ENCODE results near the gene LACTB. TPM values are rescaled to one million over a fixed set of nuclear protein-coding genes. Genes with fewer than 3 reads are reported as not detected.

Gene LACTB
- total and polyA plus RNA-seq, 2 of the 13 experiments (the other 11 are each of a cell fraction or from before 2014, with no cell fraction given), result 14.8 to 23.0 TPM

GRCh38 chr15:63082366-63082765 is 39.3 kb upstream of the LACTB start (continued):
- no peak for TF ChIP-seq ZNF136 (CRISPR knock-in tag; IDR thresholded peaks at IDR 0.05; ENCODE audit: low read depth)
- TF ChIP-seq ZNF296 (CRISPR knock-in tag; conservative IDR thresholded peaks at IDR 0.05), result no peak
- no peak for TF ChIP-seq ELF3 (CRISPR knock-in tag; IDR thresholded peaks at IDR 0.05)
- no peak for TF ChIP-seq HNF1A (IDR thresholded peaks at IDR 0.05; ENCODE audit: low read depth)
- peak; percentile 29; the same call in 1 of the 2 replicates for TF ChIP-seq HNF1A (CRISPR knock-in tag; IDR thresholded peaks at IDR 0.05; ENCODE audit: borderline replicate concordance)
- TF ChIP-seq NR2F2 (IDR thresholded peaks at IDR 0.05; ENCODE audit: borderline replicate concordance, low read depth), result 0 out of 2 replicates have a peak, but pooled peaks have one; percentile 33
- no peak for TF ChIP-seq ZNF709 (CRISPR knock-in tag; IDR thresholded peaks at IDR 0.05)
- TF ChIP-seq ZBTB40 (IDR thresholded peaks at IDR 0.05), result no peak
- TF ChIP-seq ZBTB40 (CRISPR knock-in tag; IDR thresholded peaks at IDR 0.05), result no peak
- TF ChIP-seq TGIF2 (CRISPR knock-in tag; IDR thresholded peaks at IDR 0.05), result no peak
- peak; percentile 69 for TF ChIP-seq CEBPG (CRISPR knock-in tag; IDR thresholded peaks at IDR 0.05)
- TF ChIP-seq HHEX (CRISPR knock-in tag; IDR thresholded peaks at IDR 0.05), result no peak
- no peak for TF ChIP-seq ZNF281 (CRISPR knock-in tag; IDR thresholded peaks at IDR 0.05; ENCODE audit: borderline replicate concordance)
- TF ChIP-seq ZNF121 (CRISPR knock-in tag; IDR thresholded peaks at IDR 0.05), result peak; percentile 72
- TF ChIP-seq ZNF3 (CRISPR knock-in tag; IDR thresholded peaks at IDR 0.05), result no peak
- no peak for TF ChIP-seq RBM39 (IDR thresholded peaks at IDR 0.05; ENCODE audit: low read depth, low read length, poor library complexity, severe bottlenecking)

Measured in HepG2 (cell line).